Neural progenitor cell (in vitro differentiated cells): ENCODE results near the gene MID2.

Experiments used
- EZH2phosphoT487 ChIP-seq: fragments of 200-600 bp; sonication (generic); IDR thresholded peaks from 2 replicates; pipeline ENCODE4 v1.6.1; 2017; ENCODE audit warnings: antibody characterized with exemption
- TF ChIP-seq, protein P1 (sequence below): fragments of 200-600 bp; sonication (generic); IDR thresholded peaks from 2 replicates; pipeline ENCODE4 v1.5.1; 2017; ENCODE audit warnings: antibody characterized with exemption, mild to moderate bottlenecking

GRCh38 chrX:107936434-107936730 lies 110.7 kb downstream of the MID2 start:
- TF ChIP-seq, protein P1, sequence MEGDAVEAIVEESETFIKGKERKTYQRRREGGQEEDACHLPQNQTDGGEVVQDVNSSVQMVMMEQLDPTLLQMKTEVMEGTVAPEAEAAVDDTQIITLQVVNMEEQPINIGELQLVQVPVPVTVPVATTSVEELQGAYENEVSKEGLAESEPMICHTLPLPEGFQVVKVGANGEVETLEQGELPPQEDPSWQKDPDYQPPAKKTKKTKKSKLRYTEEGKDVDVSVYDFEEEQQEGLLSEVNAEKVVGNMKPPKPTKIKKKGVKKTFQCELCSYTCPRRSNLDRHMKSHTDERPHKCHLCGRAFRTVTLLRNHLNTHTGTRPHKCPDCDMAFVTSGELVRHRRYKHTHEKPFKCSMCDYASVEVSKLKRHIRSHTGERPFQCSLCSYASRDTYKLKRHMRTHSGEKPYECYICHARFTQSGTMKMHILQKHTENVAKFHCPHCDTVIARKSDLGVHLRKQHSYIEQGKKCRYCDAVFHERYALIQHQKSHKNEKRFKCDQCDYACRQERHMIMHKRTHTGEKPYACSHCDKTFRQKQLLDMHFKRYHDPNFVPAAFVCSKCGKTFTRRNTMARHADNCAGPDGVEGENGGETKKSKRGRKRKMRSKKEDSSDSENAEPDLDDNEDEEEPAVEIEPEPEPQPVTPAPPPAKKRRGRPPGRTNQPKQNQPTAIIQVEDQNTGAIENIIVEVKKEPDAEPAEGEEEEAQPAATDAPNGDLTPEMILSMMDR, result no peak
- TF ChIP-seq EZH2phosphoT487, result no peak
